Measurements from ENCODE around the gene LUC7L2.
"Not testable (repeated sequence)": the region's sequence is repeated elsewhere in the genome, so short reads cannot be mapped to it uniquely, and the experiment has no call there.

Gene LUC7L2

GRCh38 chr7:139421123-139421522, 61.4 kb downstream of the LUC7L2 start:
- no peak overlapping the region for H3K4me3 ChIP-seq (ENCODE audit: low read length)
- no peak overlapping the region for H3K9ac ChIP-seq (ENCODE audit: low read length)
- H3K27ac ChIP-seq (ENCODE audit: low read depth, low read length): no peak overlapping the region
- H3K36me3 ChIP-seq (ENCODE audit: control insufficient read depth, insufficient read depth, low read length): peaks cover 7% of the 10 kb centered on the region
- peaks cover 18% of the 10 kb centered on the region for H3K4me1 ChIP-seq (ENCODE audit: control insufficient read depth, insufficient read depth, low read length)
- no peaks in the 10 kb centered on the region for H3K27me3 ChIP-seq (ENCODE audit: control insufficient read depth, insufficient read depth, low read length)

GRCh38 chr7:139422126-139422525, 62.4 kb downstream of the LUC7L2 start:
- H3K9ac ChIP-seq (ENCODE audit: low read length): no peak overlapping the region
- H3K4me3 ChIP-seq (ENCODE audit: low read length): no peak overlapping the region
- H3K36me3 ChIP-seq (ENCODE audit: control insufficient read depth, insufficient read depth, low read length): peaks cover 4% of the 10 kb centered on the region
- H3K4me1 ChIP-seq (ENCODE audit: control insufficient read depth, insufficient read depth, low read length): peaks cover 18% of the 10 kb centered on the region
- peak overlapping the region; percentile 74 for H3K27ac ChIP-seq (ENCODE audit: low read depth, low read length)
- no peaks in the 10 kb centered on the region for H3K27me3 ChIP-seq (ENCODE audit: control insufficient read depth, insufficient read depth, low read length)

GRCh38 chr7:139423091-139423490, 63.4 kb downstream of the LUC7L2 start:
- peaks cover 2% of the 10 kb centered on the region for H3K36me3 ChIP-seq (ENCODE audit: control insufficient read depth, insufficient read depth, low read length)
- H3K4me1 ChIP-seq (ENCODE audit: control insufficient read depth, insufficient read depth, low read length): peaks cover 18% of the 10 kb centered on the region
- H3K27me3 ChIP-seq (ENCODE audit: control insufficient read depth, insufficient read depth, low read length): no peaks in the 10 kb centered on the region
- H3K27ac ChIP-seq (ENCODE audit: low read depth, low read length): peak overlapping the region; percentile 74
- H3K4me3 ChIP-seq (ENCODE audit: low read length): no peak overlapping the region
- no peak overlapping the region for H3K9ac ChIP-seq (ENCODE audit: low read length)

DNA sequence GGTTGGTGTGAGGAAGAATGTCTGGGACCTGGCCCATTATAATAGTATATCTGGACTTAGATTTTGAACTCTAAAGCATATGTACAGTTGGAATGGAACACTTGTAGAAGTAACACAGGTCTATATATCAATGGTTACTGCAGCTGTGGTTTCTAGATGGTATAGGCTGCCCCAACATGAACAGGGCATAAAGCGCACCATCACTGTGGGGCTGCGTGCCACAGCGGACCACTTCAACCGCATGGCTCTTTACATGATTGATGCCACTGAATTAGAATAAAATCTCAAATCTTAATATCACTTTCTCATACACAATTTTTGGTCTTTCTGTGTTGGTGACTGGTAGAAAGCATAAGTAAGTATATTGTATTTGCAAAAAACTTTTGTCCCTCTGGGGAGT, 64.3 kb downstream of the LUC7L2 start:
- H3K4me3 ChIP-seq (ENCODE audit: low read length): no peak overlapping the region
- H3K27me3 ChIP-seq (ENCODE audit: control insufficient read depth, insufficient read depth, low read length): no peaks in the 10 kb centered on the region
- no peaks in the 10 kb centered on the region for H3K36me3 ChIP-seq (ENCODE audit: control insufficient read depth, insufficient read depth, low read length)
- H3K4me1 ChIP-seq (ENCODE audit: control insufficient read depth, insufficient read depth, low read length): peaks cover 18% of the 10 kb centered on the region
- H3K27ac ChIP-seq (ENCODE audit: low read depth, low read length): peak overlapping the region; percentile 74
- no peak overlapping the region for H3K9ac ChIP-seq (ENCODE audit: low read length)

DNA sequence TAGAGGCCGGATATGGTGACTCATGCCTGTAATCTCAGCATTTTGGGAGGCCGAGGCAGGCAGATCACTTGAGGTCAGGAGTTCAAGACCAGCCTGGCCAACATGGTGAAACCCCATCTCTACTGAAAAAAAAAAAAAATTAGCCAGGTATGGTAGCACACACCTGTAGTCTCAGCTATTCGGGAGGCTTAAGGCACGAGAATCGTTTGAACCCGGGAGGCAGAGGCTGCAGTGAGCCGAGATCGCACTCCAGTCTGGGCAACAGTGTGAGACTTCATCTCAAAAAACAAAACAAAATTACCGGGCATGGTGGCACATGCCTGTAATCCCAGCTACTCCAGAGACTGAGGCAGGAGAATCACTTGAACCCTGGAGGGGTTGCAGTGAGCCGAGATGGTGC, 66.0 kb downstream of the LUC7L2 start:
- H3K36me3 ChIP-seq (ENCODE audit: control insufficient read depth, insufficient read depth, low read length); H3K9ac ChIP-seq (ENCODE audit: low read length); H3K27ac ChIP-seq (ENCODE audit: low read depth, low read length); H3K4me3 ChIP-seq (ENCODE audit: low read length); H3K27me3 ChIP-seq (ENCODE audit: control insufficient read depth, insufficient read depth, low read length): not testable (repeated sequence)
- H3K4me1 ChIP-seq (ENCODE audit: control insufficient read depth, insufficient read depth, low read length): peaks cover 18% of the 10 kb centered on the region

- no peak overlapping the region for H3K4me3 ChIP-seq (ENCODE audit: low read length)
- peaks cover 18% of the 10 kb centered on the region for H3K4me1 ChIP-seq (ENCODE audit: control insufficient read depth, insufficient read depth, low read length)
- H3K36me3 ChIP-seq (ENCODE audit: control insufficient read depth, insufficient read depth, low read length): no peaks in the 10 kb centered on the region
- no peak overlapping the region for H3K27ac ChIP-seq (ENCODE audit: low read depth, low read length)
- no peak overlapping the region for H3K9ac ChIP-seq (ENCODE audit: low read length)
- no peaks in the 10 kb centered on the region for H3K27me3 ChIP-seq (ENCODE audit: control insufficient read depth, insufficient read depth, low read length)
These were observed 66.7 kb downstream of the LUC7L2 start for GRCh38 chr7:139426258-139427028.

DNA sequence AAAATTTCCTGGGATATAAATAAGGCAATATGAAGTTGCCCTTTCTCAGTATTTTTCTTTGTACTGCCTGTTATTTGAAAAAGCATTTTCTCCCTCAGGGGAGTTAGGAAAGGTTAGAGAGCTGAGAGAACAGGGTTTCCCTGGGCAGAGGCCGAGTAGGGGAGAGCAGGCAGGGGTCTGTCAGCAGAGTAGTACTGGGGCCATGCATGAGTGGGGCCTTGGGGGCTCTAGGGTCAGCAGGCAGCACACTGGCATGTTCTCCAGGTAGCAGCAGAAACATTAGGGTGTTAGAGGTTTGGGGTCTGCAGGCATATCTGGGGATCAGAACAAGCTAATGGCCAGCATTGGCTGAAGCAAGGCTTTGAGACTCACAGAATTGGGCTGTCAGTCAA, 67.3 kb downstream of the LUC7L2 start:
- Histone ChIP-seq H3K9ac (ENCODE audit: low read length) (no peak overlapping the region), H3K27ac (ENCODE audit: low read depth, low read length) (no peak overlapping the region), H3K4me3 (ENCODE audit: low read length) (no peak overlapping the region), H3K36me3 (ENCODE audit: control insufficient read depth, insufficient read depth, low read length) (no peaks in the 10 kb centered on the region), H3K4me1 (ENCODE audit: control insufficient read depth, insufficient read depth, low read length) (peaks cover 18% of the 10 kb centered on the region), H3K27me3 (ENCODE audit: control insufficient read depth, insufficient read depth, low read length) (no peaks in the 10 kb centered on the region)

DNA sequence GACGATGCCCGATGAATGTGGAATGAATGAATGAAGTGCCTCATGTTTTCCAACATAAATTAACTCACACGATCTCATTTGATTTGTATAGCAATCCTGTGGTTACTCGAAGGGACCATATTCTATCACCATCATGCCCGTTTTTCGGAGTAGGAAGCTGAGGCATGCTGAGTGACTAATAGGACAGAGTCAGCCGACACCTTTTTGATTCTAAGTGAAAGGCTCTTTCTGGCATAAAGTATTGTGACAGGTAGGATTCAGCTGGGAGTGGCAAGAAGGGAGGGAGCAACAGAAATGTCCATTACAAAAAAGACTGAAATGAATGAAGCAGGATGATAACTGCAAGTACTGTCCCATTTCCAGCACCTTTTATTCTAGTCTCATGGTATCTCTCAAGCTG, 68.1 kb downstream of the LUC7L2 start:
- Histone ChIP-seq H3K27me3 (ENCODE audit: control insufficient read depth, insufficient read depth, low read length) (no peaks in the 10 kb centered on the region), H3K27ac (ENCODE audit: low read depth, low read length) (no peak overlapping the region), H3K36me3 (ENCODE audit: control insufficient read depth, insufficient read depth, low read length) (no peaks in the 10 kb centered on the region), H3K9ac (ENCODE audit: low read length) (no peak overlapping the region), H3K4me3 (ENCODE audit: low read length) (no peak overlapping the region), H3K4me1 (ENCODE audit: control insufficient read depth, insufficient read depth, low read length) (peaks cover 14% of the 10 kb centered on the region)

DNA sequence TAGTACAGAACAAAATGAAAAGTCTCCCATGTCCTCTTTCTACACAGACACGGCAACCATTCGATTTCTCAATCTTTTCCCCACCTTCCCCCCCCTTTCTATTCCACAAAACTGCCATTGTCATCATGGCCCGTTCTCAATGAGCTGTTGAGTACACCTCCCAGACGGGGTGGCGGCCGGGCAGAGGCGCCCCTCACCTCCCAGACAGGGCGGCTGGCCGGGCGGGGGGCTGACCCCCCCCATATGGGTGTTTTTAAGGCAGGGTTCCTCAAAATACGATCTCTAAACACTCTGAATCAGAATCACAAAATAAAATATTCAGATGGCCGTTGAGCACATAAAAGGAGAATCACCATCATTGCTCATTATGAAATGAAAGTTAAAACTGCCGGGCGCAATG, 70.0 kb downstream of the LUC7L2 start:
- H3K27ac ChIP-seq (ENCODE audit: low read depth, low read length): not testable (repeated sequence)

DNA sequence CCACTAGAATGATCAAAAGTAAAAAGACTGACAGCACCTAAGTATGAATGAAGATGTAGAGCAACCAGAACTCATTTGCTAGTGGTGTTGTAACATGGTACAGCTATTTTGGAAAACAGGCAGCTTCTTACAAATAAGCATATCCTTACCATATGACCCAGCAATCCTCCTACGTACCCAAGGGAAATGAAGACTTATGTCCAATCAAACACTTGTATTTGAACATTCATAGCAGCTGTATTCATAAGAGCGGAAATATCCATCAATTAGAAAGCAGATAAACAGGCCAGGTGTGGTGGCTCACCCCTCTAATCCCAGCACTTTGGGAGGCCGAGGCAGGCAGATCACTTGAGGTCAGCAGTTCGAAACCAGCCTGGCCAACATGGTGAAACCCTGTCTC, 70.7 kb downstream of the LUC7L2 start:
- Histone ChIP-seq H3K36me3 (ENCODE audit: control insufficient read depth, insufficient read depth, low read length) (no peaks in the 10 kb centered on the region), H3K4me1 (ENCODE audit: control insufficient read depth, insufficient read depth, low read length) (peaks cover 3% of the 10 kb centered on the region), H3K9ac (ENCODE audit: low read length) (no peak overlapping the region), H3K27ac (ENCODE audit: low read depth, low read length) (no peak overlapping the region), H3K27me3 (ENCODE audit: control insufficient read depth, insufficient read depth, low read length) (no peaks in the 10 kb centered on the region), H3K4me3 (ENCODE audit: low read length) (no peak overlapping the region)

More for the DNA sequence above, 70.0 kb downstream of the LUC7L2 start:
- H3K27me3 ChIP-seq (ENCODE audit: control insufficient read depth, insufficient read depth, low read length); H3K36me3 ChIP-seq (ENCODE audit: control insufficient read depth, insufficient read depth, low read length); H3K4me1 ChIP-seq (ENCODE audit: control insufficient read depth, insufficient read depth, low read length); H3K9ac ChIP-seq (ENCODE audit: low read length); H3K4me3 ChIP-seq (ENCODE audit: low read length): not testable (repeated sequence)

- no peaks in the 10 kb centered on the region for H3K27me3 ChIP-seq (ENCODE audit: control insufficient read depth, insufficient read depth, low read length)
- H3K27ac ChIP-seq (ENCODE audit: low read depth, low read length): no peak overlapping the region
- peaks cover 3% of the 10 kb centered on the region for H3K4me1 ChIP-seq (ENCODE audit: control insufficient read depth, insufficient read depth, low read length)
- no peaks in the 10 kb centered on the region for H3K36me3 ChIP-seq (ENCODE audit: control insufficient read depth, insufficient read depth, low read length)
- H3K9ac ChIP-seq (ENCODE audit: low read length): no peak overlapping the region
- no peak overlapping the region for H3K4me3 ChIP-seq (ENCODE audit: low read length)
These were observed 71.3 kb downstream of the LUC7L2 start for GRCh38 chr7:139431010-139431409.

GRCh38 chr7:139431459-139431858, 71.8 kb downstream of the LUC7L2 start:
- Histone ChIP-seq H3K9ac (ENCODE audit: low read length) (no peak overlapping the region), H3K27me3 (ENCODE audit: control insufficient read depth, insufficient read depth, low read length) (no peaks in the 10 kb centered on the region), H3K4me1 (ENCODE audit: control insufficient read depth, insufficient read depth, low read length) (peaks cover 3% of the 10 kb centered on the region), H3K27ac (ENCODE audit: low read depth, low read length) (no peak overlapping the region), H3K4me3 (ENCODE audit: low read length) (no peak overlapping the region), H3K36me3 (ENCODE audit: control insufficient read depth, insufficient read depth, low read length) (no peaks in the 10 kb centered on the region)

GRCh38 chr7:139436806-139437205, 77.1 kb downstream of the LUC7L2 start:
- no peaks in the 10 kb centered on the region for H3K36me3 ChIP-seq (ENCODE audit: control insufficient read depth, insufficient read depth, low read length)
- no peak overlapping the region for H3K4me3 ChIP-seq (ENCODE audit: low read length)
- H3K9ac ChIP-seq (ENCODE audit: low read length): no peak overlapping the region
- no peaks in the 10 kb centered on the region for H3K27me3 ChIP-seq (ENCODE audit: control insufficient read depth, insufficient read depth, low read length)
- no peak overlapping the region for H3K27ac ChIP-seq (ENCODE audit: low read depth, low read length)
- peaks cover 3% of the 10 kb centered on the region for H3K4me1 ChIP-seq (ENCODE audit: control insufficient read depth, insufficient read depth, low read length)
